Activated CD4-positive, alpha-beta T cell treated with anti-CD3 and anti-CD28 coated beads for 48 hours (primary cell): ENCODE measurements around the gene GFPT1.
"Not testable (repeated sequence)": the region's sequence is repeated elsewhere in the genome, so short reads cannot be mapped to it uniquely, and the experiment has no call there.

ENCODE experiments used
- DNase-seq: peaks from one replicate; pipeline ENCODE4 v3.0.0-alpha.2; 2020

GFPT1 gene

DNA sequence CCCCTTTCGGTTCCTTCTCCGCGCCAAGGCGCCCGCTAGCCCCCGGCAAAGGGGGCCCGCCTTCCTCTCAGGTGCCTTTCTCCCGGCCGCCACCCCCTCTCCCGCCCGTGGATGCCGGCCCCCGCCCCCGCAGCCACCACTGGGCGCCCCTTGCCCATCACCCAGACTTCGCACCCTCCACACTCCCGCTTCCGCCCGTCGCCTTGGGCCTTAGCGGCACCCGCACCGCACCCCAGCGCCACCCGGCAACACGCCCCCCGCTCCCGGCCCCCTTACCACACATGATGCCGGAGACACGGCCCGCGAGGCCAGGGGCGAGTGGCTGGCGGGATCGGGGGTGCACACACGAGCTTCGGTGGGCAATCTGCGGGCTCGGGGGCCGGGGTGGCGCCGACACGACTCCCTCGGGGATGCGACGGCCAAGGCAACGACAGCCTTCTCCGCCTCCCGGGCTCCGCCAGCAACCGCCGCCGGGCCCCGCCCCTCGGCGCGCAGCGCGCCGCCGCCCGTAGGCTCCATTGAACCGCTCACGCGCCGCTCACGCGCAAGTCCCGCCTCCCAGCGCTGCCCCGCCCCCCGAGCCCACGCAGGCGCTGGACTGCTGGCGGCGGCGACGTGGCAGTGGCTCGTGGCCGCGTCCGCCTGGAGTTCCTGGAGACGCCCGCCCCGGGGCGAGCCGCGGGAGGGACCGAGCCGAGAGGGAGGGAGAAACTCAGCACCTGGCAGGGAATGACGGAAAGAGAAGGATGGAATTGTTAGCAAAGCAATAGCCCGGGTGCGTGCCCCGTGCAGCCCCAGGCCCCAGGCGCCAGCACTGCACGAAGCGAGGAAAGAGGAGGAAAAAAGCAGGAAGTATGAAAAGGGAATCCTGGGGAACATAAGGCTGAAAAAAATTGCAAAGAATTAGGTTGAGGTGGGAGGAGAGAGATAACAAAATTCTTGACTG is at the start of gene GFPT1:
Gene GFPT1, minus strand, starts transcription at position 439 of the 946 bp plus-strand sequence. Its CDS starts 156 bp downstream, at position 283.
- peak; percentile 95 for DNase-seq

DNA sequence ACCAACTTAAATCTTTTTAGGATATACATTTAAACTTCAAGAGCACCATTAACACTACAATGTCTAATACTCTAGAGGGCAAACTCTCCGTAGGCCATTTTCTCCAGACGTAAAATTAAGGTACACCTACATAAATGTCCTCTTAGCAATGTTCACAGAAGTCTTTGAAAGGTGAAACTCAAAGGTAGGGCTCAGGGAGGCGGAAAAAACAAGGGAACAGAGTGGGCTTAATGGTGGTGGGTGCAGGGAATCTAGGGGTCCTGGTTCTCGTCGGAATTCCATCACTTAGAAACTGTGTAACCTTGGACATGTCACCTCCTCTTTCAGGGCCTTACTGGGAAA is 49.5 kb upstream of the GFPT1 start:
- DNase-seq: no peak

DNA sequence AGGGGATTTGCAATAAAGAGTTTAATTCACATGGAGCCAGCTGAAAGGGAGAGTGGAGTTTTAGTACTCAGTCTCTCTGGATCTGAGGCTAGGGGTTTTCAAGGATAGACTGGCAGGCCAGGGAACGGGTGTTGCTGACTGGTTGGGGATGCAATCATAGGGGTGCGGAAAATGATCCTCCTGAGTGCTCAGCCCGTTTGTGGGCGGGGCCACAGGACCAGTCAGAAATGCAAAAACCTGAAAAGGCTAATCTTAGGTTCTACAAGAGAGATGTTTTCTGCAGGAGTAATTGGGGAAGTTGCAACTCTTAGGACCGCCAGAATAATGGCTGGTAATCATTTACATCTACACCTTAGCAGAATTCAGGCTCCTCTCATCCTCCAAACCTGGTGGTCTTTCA is 47.7 kb upstream of the GFPT1 start:
- no peak for DNase-seq

DNA sequence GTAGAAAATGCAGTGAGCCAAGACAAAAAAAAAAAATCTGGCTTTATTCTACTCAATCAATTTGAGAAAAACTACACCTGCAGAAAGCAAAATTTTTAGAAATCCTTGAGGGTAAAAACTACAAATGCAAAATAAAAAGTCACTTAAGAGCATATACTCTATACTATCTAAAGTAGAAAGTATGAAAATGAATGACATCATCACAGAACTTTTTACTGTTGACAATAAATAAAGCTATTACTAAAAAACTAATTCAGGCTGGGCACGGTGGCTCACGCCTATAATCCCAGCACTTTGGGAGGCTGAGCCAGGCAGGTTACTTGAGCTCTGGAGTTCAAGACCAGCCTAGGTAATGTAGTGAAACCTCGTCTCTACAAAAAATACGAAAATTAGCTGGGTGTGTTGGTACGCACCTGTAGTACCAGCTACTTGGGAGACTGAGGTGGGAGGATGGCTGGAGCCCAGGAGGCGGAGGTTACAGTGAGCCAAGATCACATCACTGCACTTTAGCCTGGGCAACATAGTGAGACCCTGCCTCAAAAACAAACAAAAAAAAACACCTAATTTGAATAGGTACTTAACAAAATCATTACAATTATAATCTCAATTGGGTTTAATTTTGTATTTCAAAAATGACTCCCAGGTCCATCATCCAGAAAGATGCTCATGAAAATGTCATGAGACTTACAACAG is 42.6 kb upstream of the GFPT1 start:
- no peak for DNase-seq

DNA sequence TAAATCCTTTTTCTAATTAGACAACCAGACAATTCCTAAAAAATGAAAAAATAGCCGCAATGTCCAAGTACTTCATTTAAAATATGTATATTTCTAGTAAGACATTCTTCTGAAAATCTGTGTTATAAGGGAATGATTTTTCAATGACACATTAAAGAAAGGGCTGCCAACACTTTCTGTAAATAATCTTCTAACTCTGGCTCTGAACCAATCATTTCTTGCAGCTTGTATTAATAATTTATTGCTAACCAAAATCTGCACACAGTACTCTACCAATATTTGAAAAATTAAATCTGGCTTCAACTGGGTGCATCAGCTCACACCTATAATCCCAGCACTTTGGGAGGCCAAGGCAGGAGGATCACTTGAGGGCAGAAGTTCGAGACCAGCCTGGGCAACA is 42.0 kb upstream of the GFPT1 start:
- no peak for DNase-seq

DNA sequence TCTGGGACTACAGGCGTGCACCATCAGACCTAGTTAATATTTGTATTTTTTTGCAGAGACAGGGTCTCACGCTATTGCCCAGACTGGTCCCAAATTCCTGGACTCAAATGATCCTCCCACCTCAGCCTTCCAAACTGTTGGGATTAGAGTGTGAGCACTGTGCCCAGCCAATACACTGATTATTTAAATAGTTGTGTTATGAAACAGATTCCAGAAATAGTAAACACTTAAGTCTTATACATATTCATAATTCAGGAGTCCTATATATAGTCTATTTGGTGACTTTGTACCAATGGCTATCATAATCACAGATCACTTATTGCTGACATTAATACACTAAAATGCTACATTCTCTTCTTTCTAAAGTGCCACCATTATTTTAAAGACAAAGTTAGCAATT is 37.4 kb upstream of the GFPT1 start:
- DNase-seq: no peak

DNA sequence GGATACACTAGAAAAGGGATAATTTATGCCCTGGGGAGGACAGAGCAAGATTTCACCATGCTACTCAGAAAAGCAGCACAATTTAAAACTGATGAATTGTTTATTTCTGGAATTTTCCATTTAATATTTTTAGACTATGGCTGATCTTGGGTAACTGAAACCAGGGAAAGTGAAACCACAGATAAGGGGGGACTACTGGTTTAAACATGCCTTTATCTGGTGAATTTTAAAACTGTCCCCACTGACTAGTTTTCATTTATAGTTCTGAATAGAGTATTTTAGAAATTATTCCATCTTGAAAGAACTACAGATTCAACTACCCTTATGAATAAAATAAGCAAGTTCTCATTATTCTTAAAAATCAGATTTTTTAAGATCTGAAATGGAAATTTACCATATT is 35.2 kb upstream of the GFPT1 start:
- no peak for DNase-seq

DNA sequence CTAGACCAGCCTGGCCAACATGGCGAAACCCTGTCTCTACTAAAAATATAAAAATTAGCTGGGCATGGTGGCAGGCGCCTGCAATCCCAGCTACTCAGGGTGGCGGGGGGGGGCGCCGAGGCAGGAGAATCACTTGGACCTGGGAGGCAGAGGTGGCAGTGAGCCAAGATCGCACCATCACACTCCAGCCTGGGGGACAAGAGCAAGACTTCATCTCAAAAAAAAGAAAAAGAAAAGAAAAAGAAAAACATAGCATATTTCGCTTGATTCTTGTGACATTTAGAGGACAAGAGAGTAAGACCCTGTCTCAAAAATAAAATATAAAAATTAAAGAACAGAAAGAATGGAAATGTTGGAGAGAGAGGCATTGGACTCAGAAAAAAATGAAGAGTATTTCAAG is 32.1 kb upstream of the GFPT1 start:
- not testable (repeated sequence) for DNase-seq

DNA sequence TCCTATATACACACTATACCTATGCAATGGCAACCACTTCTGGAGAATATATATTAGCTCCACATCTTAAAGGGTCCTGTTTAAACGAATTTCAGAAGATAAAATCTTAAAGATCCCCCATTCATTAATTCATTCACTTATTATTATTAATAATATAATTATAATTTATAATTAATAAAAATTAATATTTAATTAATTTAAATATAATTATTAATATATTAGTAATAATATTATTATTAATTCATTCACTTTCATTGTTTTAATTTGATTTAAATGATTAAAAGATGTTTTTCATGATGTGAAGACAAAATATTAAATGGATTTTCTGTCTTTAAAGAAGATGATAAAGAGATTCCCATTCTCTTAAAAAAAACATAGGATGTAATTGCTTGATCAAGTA is 29.1 kb upstream of the GFPT1 start:
- DNase-seq: no peak

DNA sequence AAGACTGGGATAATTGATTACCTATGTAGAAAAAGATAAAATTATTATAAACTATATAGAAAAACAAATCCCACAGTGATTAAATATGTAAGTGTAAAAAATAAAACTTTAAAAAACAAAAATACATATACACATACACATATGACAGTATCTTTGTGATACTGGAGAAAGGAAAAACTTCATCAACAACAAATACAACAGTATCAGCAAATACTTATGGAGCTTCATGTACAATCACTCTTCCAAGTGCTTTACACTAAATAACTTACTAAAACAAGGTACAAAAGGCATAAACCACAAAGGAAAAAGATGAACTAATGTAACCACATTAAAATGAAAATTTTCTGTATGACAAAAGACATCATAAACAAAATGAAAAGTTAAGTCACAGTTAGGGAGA is 24.1 kb upstream of the GFPT1 start:
- no peak for DNase-seq

DNA sequence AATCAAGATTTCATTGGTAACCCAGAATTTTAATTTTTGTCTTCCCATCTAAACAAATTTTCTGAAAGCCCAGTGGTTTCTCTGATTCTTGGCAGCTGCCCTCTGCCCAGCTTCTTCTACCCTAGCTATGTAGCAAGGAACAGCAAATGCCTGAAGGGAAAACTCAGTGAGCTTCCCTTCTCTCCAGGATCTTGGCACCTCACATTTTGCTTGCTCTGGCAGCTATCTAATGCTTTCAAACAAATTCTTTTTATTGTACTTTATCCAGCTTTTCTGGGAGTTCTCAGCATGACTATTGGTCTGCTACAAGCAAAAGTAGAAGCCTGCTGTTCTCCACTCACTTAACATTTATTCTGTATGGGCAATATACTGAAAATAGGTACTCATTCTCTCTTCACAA is 18.3 kb upstream of the GFPT1 start:
- DNase-seq: no peak

DNA sequence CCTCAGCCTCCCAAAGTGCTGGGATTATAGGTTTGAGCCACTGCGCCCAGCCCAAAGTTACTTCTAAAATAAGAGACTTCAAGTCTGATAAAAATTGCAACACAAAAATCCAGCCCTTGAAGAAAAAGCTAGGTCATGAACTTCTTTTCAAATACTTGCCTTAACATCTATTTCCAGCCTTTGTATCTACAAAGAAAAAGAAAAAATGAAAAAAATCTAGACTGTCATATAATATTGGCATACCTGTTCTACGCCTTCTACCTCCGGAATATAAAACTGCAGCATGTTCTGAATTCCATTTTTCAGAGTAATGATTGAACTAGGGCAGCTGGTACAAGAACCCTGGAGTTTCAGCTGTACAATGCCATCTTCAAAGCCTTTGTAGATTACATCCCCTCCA is 13.1 kb upstream of the GFPT1 start:
- no peak for DNase-seq

DNA sequence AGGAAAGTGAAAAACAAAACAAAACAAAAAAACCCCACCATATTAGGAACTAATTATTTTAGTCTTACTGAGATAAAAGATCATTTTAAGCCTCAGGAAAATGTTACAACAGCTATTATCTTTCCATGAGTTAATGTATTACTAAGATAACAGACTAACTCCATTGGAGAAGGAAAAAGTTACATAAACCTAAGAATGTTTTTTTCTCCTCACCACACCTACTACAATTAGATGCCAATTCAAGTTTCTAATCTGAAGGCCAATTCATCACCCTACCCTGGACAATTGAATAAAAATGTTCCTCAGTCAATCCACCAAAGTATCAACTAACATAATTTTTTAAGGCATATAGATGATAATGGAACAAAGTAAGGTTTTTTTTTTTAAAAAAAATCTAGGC is 10.2 kb upstream of the GFPT1 start:
- no peak for DNase-seq

DNA sequence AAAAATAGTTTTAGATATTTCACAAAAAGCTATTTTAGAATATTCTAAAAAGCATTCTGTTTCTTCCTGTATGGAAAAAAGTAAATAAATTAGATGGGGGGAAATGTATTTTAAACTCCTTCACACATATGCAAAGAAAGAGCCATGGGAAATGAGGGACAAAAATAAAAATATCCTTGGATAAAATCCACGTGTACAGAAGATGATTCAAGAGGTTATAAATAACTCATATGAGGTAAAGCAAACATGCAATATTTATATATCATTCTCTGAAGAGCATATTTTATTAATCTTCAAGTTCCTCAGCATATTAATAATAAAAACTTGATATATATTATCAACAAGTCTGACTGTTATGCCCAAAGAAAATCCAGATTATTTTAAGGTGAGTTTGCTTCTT is 8.8 kb upstream of the GFPT1 start:
- DNase-seq: no peak

DNA sequence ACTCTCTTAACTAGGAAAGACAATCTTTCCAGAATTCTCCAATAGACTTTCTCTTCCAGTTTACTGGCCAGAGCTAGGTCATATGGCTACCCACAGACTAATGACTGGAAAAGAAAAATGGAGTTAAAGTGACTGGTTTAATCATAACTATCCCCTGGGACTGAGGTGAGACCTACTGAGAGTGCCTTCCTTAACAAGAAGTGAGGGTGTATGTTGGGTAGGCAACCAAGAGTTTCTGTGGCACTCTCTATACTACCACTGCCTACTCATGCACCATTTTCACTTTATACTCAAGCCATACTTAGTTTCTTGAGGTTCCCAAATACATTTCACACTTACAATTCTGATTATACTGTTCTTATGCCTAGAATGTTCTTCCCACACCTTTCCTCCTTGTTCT is 6.9 kb upstream of the GFPT1 start:
- no peak for DNase-seq

DNA sequence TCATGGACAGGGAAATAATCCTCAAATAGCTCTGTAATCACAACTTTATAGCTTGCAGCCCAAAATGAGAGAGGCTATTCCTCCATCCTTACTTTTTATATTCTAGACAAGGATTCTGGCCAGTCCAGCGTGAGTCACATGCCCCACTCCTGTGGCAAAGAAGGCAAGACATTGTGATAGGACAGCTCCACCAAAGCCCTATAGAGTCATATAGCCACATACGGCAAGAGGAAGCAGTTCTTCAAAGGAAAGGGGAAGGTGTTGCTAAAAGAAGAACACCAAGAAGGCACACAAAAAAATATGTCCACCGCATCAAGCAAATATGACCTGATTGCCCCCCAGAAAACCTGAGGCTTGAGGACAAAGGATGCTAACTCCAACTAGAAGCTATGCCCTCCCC is 3.4 kb upstream of the GFPT1 start:
- DNase-seq: no peak

DNA sequence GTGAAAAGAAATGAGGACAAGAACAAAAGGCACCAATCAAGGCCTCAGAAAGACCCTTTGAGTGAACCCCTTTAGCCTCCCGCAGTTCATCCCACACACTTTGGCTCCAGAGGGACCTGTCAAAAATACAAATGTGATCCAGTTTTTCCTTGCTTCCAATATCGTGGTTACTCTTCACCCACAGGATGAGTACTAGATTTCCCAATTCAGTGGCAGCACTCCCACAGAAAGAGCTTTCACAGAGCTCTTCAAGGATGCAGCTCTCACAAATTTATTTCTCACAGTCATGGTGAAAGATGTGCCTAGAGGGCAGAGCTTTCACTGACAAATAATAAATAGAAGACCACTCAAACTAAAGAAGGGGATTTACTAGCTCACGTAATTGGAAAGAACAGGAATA is 3.0 kb upstream of the GFPT1 start:
- no peak for DNase-seq

DNA sequence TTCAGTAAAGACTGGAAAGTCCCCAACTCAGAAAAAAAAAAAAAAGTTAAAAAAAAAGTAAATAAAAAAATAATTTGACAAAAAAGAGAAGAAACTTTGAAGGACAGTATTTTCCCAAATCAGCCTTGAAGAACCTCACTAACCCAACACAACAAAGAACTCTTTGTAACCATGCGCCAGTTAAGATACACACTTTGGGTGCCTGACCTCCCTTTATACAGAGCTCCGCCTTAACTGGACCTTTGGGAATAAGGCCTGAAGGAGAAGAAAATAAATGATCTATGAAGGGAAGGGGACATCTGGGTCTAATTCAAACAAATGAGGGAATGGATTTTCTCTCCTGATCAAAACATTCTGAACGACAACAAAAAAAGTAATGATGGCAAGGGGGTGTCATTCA is 2.2 kb upstream of the GFPT1 start:
- DNase-seq: no peak

DNA sequence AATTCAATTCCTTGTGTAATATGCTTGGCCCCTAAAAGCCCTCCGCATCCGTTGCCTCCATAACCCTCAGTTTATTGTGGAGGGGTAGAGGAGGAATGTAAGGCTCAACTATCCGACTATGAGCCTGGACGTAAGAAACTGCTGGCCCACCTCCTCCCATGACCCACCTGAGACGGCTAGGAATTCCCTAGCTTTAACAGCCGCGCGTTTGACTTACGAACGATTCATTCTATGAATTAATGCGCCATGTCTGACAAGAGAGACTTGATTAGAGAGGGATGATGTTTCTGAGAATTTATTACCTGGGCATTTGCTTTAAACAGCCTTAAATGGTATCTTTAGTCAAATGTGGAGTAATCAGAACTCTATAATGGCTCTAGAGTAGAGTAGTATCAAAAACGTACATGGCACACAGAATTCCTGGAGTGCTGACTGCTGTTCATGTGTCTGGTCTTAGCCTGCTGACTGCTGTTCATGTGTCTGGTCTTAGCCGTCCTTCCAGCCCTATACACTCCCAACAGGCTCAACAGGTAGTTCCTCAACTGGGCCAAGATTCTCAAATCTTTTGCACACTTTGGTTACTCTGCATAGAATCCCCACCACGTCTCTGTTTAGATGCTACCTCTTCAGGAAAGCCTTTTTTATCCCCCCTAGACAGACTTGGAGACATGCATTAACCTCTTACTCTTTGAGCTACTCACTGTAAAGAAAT is 899 bp upstream of the GFPT1 start:
- no peak for DNase-seq

DNA sequence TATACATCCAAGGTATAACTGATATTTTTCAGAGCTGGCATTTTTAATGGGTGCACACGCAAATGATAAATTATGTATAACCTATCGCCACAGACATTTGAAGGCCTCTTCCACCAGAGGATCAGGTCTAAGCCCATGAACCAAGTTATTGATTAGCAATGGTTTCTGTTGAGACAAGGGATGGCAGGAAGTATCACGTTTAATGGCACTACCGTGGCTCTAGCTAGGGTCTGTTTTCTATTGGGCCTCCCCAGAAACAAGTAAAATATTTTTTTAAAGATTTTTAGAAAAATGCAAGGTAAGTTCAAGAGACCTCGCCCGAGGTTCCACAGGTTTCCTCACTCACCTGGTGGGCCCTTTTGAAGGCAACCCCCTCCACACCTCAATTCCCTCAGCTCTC is 667 bp downstream of the GFPT1 start:
- DNase-seq: no peak

DNA sequence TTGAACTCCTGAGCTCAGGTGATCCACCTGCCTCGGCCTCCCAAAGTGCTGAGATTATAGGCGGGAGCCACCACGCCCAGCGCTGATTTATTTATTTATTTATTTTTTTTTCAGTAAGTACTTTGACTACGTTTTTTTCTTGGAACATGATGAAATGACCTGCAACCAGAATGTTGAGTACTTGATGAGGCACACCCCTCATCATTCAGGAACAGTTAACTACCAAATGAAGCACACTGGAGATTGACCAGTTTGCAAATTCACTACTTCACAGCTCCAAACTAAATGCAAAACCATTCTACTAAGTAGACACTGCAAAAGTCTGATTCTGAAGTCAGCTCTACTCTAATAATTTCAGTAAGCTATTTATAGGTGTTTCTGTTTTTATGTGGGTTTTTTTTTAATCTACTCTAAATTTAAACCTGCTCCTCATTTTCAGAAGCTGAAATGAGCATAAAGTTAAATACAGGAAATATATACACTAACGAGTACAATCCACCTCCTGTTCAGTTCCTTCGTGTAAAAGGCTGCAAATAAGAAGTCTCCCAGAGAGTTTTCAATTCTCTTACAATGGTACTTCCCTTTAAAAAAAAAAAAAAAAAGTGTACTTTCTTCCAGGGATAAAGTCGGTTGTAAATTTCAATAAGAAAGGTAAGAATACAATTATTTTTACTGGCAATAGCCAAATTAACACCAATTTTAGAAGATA is 1.4 kb downstream of the GFPT1 start:
- DNase-seq: no peak

DNA sequence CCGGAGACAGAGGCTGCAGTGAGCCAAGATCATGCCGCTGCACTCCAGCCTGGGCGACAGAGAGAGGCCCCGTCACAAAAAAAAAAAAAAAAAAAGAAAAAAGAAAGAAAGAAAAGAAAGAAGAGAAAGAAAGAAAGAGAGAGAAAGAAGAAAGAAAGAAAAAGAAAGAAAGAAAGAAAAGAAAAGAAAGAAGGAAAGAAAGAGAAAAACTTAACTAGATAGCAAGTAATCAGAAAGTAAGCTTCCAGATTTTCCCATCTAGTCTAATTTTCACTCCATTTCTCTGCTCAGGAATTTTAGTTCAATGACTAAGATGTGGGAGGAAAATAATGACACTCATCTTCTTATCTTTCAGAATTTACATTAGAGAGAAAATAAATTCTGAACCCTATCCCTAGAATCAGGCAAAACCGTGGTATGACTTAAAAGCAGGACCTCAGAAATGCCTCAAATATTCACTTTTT is 2.4 kb downstream of the GFPT1 start:
- DNase-seq: no peak

DNA sequence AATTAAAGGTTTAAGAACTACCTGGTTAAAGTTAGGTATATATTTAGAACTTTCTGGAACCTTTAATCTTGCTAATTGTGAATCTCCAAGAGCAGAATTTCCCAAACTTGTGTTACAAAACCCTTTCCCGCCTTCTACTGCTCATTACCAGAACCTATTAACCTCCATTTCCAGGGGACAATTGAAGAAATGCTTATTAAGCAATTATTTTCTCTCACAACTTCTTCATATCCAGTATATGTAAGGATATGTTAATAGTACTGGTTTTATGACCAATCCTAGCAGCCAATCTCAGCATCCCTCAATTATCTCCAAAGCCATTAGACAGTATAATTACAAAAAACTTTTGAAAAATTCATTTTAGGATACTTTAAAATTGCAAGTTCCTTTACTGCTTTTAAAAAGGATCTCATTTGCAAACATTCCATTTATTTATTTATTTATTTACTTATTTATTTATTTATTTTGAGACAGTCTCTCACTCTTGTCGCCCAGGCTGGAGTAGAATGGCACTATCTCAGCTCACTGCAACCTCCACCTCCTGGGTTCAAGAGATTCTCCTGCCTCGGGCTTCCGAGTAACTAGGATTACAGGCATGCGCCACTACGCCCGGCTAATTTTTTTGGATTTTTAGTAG is 3.7 kb downstream of the GFPT1 start:
- DNase-seq: no peak
